Astrocyte of the spinal cord (primary cell): Measurements from ENCODE around the gene RPS16.
A peak's percentile ranks its signal among the peaks of the same experiment; 100 is the strongest.

Source experiments
- DNase-seq: peaks from one replicate; pipeline ENCODE4 v3.0.0; 2011; ENCODE audit warnings: low read depth, low spot score
- H3K4me3 ChIP-seq: 2 replicates; pipeline ENCODE4 v1.5.1; 2011; ENCODE audit warnings: low read depth, mild to moderate bottlenecking, low read length, moderate library complexity
- CTCF ChIP-seq: IDR thresholded peaks from 2 replicates; pipeline ENCODE4 v1.5.1; 2012; ENCODE audit warnings: low read depth, mild to moderate bottlenecking, low read length, inconsistent platforms
- in situ Hi-C: cut with HindIII; loops from 2 replicates; pipeline ENCODE4 v1.10.0; 2017; ENCODE audit warnings: low sequenced_read_pairs

Gene RPS16

GRCh38 chr19:39434123-39435076 is 1.3 kb downstream of the RPS16 start:
- in situ Hi-C loops = no loop called here
- peak overlapping the region; percentile 99 for H3K4me3 ChIP-seq
- TF ChIP-seq CTCF = no peak
- DNase-seq = no peak

DNA sequence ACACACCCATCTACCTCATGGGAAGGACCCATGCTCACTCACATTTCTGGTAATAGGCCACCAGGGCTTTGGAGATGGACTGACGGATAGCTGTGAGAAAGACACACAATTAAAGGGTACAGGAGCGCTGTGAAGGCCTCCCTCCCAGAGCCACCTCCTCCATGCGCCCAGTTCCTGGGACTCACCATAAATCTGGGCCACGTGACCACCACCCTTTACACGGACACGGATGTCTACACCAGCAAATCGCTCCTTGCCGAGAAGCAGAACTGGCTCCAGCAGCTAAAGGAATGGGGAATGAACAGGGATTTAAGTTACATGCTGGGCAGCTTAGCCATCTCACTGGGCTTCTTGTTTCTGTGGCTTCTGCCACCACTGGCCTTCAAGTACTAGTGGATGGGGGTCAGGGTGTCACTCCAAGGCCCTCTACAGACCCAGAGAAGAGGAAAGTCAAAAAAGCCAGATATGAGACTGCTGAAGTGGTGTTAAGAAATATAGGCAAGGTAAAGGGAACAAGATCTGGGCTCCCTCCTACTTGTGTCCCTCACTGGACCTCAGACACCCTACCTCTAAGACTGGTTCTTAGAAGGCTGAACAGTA is 2.2 kb downstream of the RPS16 start:
- no peak for TF ChIP-seq CTCF
- DNase-seq = no peak
- in situ Hi-C loops = no loop called here
- no peak overlapping the region for H3K4me3 ChIP-seq

GRCh38 chr19:39432677-39433025 is 3.1 kb downstream of the RPS16 start:
- DNase-seq = no peak
- in situ Hi-C loops = no loop called here
- no peak for TF ChIP-seq CTCF
- no peak overlapping the region for H3K4me3 ChIP-seq

GRCh38 chr19:39430675-39431593 is 4.8 kb downstream of the RPS16 start:
- DNase-seq = peak; percentile 100
- in situ Hi-C loops = no loop called here

DNA sequence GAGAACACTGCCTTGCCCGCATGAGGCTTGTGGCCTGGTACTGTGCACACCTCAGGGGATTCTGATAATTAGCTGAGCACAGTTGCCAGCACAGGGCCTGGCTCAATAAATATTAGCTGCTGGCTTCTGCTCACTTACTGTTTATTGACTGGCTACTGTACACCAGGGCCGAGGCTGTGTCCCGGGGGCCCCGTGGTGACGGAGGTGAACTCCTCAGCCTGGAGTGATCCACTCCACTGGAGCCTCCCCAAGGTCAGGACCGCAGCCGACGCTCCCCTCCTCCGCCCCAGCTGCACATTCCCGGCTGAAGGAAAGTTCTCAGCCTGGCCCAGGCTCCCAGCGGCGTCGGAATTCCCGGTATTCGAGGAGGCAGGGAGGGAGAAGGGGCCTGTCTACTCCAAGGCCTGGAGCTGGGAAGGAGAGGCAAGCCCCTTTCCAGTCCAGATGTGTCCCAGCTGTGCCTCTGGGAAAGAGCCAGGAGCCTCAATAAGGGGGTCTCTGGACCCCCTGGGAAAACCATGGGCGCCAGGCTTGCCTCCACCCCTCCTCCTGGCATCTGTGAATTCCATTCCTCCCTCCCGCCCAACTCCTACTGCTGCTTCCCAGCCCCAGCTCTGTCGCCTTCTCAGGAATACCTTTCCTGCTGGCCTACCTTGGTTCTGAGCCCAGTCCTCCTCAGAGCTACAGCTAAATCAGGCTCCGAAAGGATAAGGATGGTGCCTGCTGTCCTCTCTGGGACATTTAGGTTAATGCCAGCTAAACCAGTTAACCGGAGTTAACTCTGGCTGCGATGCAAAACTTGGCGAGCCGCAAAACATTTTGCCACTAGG is 7.3 kb downstream of the RPS16 start:
- in situ Hi-C loops = no loop called here
- peak; percentile 95 for DNase-seq
- TF ChIP-seq CTCF = no peak
- no peak overlapping the region for H3K4me3 ChIP-seq

More at GRCh38 chr19:39430675-39431593, 4.8 kb downstream of the RPS16 start:
- H3K4me3 ChIP-seq = no peak overlapping the region
- no peak for TF ChIP-seq CTCF

DNA sequence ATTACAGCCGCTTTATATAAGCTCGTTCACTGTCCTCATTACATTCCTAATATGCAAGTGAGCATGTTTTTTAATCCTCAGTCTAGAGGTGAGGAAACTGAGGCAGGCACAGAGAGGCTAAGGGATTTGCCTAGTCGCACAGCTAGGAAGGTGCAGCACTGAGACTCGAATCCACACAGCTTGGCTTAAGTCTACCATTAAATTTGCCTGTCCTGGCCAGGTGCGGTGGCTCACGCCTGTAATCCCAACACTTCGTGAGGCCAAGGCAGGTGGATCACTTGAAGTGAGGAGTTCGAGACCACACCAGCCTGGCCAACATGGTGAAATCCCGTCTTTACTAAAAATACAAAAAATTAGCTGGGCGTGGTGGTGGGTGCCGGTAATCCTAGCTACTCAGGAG is 8.0 kb downstream of the RPS16 start:
- DNase-seq = no peak
- in situ Hi-C loops = no loop called here
- no peak overlapping the region for H3K4me3 ChIP-seq
- no peak for TF ChIP-seq CTCF
